NT2/D1 (cell line): Measurements from ENCODE around the gene RNLS.

Experiments used
- YY1 ChIP-seq: IDR thresholded peaks from 2 replicates; pipeline ENCODE4 v1.6.1; 2011; ENCODE audit not compliant: insufficient read length, insufficient read depth
- ZNF274 ChIP-seq: IDR thresholded peaks from 2 replicates; pipeline ENCODE4 v1.6.1; 2011; ENCODE audit warnings: mild to moderate bottlenecking, low read depth, low read length

DNA sequence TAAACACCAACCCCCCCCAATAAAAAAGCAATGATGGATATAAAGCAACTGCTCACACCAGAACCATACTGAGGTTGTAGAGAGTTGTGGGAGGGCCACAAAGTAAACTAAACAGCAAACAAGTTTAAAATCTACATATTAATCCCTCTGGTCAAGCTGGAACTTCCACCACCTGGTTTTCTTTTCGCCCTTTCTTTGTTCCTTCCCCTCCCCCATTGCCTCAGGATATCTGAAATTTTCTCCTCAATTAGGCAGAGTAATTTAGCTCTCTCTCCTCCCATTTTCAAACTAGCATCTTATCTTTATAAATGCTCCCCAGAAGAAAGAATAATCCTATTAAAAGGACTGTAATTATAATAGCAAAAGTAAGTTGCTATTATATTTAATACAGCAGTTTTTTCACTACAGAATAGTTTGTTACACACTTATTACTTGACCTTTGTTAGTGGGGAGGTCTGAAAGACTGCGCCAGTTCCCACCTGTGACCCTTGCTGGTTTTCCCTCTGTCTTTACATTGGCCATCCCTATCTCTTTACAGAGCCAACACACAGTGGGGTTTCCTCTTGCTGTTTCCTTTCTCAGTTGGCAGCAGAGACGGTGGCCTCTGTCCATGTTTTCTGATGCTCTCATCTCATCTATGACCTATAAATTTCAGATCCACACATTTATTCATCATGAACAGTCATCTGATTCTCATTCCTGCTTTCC, 235.4 kb downstream of the RNLS start:
- TF ChIP-seq ZNF274 (no peak), YY1 (no peak)
